Natural killer cell treated with Interleukin-12 subunit alpha and Interleukin-12 subunit beta and Interleukin-15 and Interleukin-18, amount 100 ng/mL, for 72 hours (primary cell): ENCODE measurements around the gene FRS2. TPM values are rescaled to one million over a fixed set of nuclear protein-coding genes. Genes with fewer than 3 reads are reported as not detected.

Source experiments
- ATAC-seq, 2 donors: fragments of 150-1000 bp; cut with Tn5 transposase in 1 of 2; sonication (Bioruptor Pico), chemical (Tn5 transposase) in 1 of 2; 2 replicates each; pipeline ENCODE4 v1.10.0; 2021
- DNase-seq: peaks from one replicate; pipeline ENCODE4 v3.0.0; 2022; ENCODE audit warnings: low spot score
- H3K27ac Mint-ChIP-seq, 2 donors: 1 replicate in 1 of 2; 2 replicates in 1 of 2; pipeline ENCODE4 v1.8.0; 2022; ENCODE audit warnings: mixed read lengths in 2 of 2, mild to moderate bottlenecking in 1 of 2, moderate library complexity in 1 of 2
- H3K27me3 Mint-ChIP-seq, 2 donors: 1 replicate in 1 of 2; 2 replicates in 1 of 2; pipeline ENCODE4 v1.8.0; 2022; ENCODE audit warnings: mixed read lengths in 2 of 2
- H3K36me3 Mint-ChIP-seq: one replicate; pipeline ENCODE4 v1.8.0; 2022; ENCODE audit warnings: mixed read lengths
- H3K4me1 Mint-ChIP-seq, 2 donors: 1 replicate in 1 of 2; 2 replicates in 1 of 2; pipeline ENCODE4 v1.8.0; 2022; ENCODE audit warnings: low read depth in 2 of 2, mixed read lengths in 2 of 2, mild to moderate bottlenecking in 1 of 2
- H3K4me3 Mint-ChIP-seq: one replicate; pipeline ENCODE4 v1.8.0; 2022; ENCODE audit warnings: mixed read lengths
- H3K9me3 Mint-ChIP-seq: 2 replicates; pipeline ENCODE4 v1.8.0; 2022; ENCODE audit warnings: mixed read lengths
- total RNA-seq, 2 donors: library from RNA; stranded (reverse); gene quantifications; one replicate each; pipeline ENCODE4 v1.2.3, GENCODE V29; 2022

FRS2 gene
- total RNA-seq, 2 donors from 2014 or later = 15.2 to 17.6 TPM

DNA sequence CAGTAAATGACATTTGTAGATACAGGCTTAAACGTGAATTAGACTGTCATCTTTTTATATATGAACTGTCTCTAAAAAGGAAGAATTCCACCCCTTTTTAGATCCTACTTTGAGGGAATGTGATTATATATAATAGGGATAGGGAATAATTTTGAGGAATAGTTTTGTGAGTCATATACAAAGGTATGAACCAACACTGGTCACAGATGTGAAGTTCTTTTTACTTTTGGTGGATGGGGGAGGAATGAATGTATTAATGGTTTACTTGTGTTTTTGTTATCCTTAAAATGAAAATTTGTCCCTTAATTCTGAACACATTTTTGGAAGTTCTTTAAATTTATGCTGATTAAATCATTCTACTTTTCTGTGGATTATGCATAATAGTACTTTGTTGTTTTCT is 30.4 kb downstream of the FRS2 start:
- Mint-ChIP-seq H3K9me3 (no peaks in the 10 kb centered on the region), H3K27me3 (no peaks in the 10 kb centered on the region), H3K4me1 (peaks cover 49 to 56% of the 10 kb centered on the region in 2 donors), H3K4me3 (no peak overlapping the region), H3K36me3 (no peaks in the 10 kb centered on the region), H3K27ac (no peak overlapping the region)
- ATAC-seq (no peak), DNase-seq (no peak)

DNA sequence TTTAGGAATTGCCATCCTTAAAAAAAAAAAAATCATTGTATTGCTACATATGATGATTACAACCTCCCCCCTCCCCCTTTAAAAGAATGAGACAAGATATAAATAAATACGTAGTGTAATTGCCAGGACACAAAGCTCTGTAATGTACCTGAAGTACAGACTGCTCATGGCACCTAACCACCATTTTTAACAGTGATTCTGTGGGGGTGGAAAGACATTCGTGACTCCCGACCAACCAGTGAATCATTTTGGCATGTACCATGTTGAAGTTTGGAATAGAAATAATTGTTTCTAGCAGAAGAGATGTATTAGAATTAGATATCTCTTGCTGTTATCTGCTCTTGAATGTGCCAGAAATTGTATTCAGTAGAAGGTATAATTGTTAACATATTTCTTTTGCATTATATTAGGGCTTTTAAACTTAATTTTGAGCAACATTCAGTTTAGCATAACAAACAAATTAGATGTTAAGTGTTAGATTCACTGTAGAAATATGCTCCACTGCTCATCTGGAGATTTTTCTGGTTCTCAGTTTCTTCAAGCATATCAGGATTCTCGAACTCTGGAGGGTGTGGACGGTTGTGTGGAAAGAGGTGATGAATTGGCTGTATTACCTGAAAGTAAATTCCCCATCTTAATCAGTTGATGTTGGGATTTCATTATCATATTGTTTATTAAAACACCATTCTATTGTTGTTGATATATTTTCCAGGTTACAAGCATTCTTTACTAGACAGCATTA is 31.1 kb downstream of the FRS2 start:
- ATAC-seq = no peak
- Mint-ChIP-seq H3K4me1 (peaks cover 49 to 57% of the 10 kb centered on the region in 2 donors), H3K36me3 (no peaks in the 10 kb centered on the region), H3K27ac (no peak overlapping the region), H3K4me3 (no peak overlapping the region), H3K9me3 (no peaks in the 10 kb centered on the region), H3K27me3 (no peaks in the 10 kb centered on the region)
- no peak for DNase-seq

DNA sequence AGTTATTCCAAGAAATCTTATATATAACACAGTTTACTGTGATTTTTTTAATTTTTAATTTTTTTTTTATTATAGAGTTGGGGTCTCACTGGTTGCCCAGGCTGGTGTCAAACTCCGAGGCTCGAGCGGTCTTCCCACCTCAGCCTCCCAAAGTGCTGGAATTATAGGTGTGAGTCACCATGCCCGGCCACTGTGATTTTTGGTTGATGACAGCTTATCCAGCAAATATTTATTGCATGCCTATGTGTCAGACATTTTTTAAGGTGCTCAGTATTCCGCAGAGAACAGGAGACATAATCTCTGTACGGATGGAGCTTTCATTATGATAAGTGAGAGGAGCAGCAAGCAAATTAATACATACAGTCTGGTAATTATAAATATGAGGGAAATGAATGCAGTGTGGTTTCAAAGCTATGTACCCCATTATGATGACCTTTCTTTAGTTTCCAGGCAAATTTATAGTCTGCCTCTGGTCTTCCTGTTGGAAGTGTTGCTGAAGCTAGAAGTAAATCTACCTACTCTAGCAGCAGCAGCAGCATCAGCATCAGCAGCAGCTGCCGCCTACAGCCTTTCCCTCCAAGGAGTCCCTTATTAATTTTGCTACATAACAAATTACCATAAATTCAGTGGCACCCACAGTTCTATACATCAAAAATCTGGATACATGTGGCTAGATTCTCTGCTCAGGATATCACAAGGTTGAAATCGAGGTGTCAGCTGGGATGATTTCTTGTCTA is 32.3 kb downstream of the FRS2 start:
- Mint-ChIP-seq H3K4me1 (peaks cover 44 to 52% of the 10 kb centered on the region in 2 donors), H3K27ac (no peak overlapping the region), H3K27me3 (no peaks in the 10 kb centered on the region), H3K36me3 (no peaks in the 10 kb centered on the region), H3K9me3 (no peaks in the 10 kb centered on the region), H3K4me3 (no peak overlapping the region)
- no peak for ATAC-seq
- DNase-seq = no peak

DNA sequence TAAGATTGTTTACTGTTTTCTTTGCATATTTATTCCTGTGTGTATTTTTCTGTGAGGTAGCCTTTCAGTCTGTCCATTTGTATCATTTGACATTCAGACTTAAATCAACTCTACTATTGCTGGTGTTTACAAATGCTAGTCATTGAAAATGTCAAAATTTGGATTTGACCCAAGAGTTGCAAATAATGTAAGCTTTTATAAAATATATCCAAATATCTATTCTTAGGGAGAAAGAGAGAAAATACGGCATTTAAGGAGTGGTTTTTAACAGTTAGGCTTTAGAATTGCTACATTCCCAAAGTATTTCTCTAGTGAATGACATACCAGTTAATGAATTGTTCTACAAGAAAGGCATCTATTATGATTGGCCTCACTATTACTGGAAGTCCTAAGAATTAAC is 37.9 kb downstream of the FRS2 start:
- Mint-ChIP-seq H3K27me3 (no peaks in the 10 kb centered on the region), H3K4me3 (no peak overlapping the region), H3K9me3 (no peaks in the 10 kb centered on the region), H3K4me1 (peaks cover 32 to 36% of the 10 kb centered on the region in 2 donors), H3K36me3 (no peaks in the 10 kb centered on the region), H3K27ac (no peak overlapping the region)
- ATAC-seq (no peak), DNase-seq (no peak)

DNA sequence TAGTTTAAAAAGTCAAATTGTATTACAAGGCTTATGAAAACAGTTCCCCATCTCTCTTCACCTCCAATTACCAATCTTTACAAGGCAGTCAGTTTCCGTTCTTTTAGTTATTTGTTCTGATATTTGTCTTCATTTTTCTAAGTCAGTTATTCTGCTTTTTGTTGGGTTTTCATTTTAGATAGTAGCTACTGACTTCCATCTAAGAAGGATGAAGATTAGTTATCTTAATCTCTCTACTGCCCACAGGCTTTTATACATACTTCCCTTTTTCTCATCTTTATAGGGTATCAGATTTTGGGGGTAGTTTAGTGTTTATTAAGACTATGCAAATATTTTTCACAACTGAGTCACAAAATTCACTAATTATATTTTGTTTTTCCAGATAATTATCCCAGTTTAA is 38.4 kb downstream of the FRS2 start:
- H3K4me1 Mint-ChIP-seq = peaks cover 27 to 34% of the 10 kb centered on the region in 2 donors
- ATAC-seq = no peak
- DNase-seq = no peak
- no peaks in the 10 kb centered on the region for H3K36me3 Mint-ChIP-seq
- no peaks in the 10 kb centered on the region for H3K27me3 Mint-ChIP-seq
- no peaks in the 10 kb centered on the region for H3K9me3 Mint-ChIP-seq
- H3K27ac Mint-ChIP-seq = no peak overlapping the region
- H3K4me3 Mint-ChIP-seq = no peak overlapping the region

DNA sequence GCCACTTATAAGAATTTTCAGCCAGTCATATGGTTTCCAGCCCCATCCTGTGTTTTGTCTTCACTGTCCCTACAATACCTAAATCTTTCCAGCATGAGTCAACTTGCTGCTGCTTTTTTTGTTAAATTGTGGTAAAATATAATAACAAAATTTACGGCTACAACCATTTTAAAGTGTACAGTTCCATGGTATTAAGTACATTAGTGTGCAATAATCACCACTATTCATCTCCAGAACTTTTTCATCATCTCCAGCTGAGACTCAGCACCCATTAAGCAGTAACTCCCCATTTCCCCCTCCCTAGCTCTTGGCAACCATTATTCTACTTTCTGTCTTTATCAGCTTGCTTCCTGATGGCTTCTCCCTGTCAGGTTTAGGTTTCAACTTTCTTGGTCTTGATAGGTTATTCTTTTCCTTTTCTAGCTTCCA is 39.1 kb downstream of the FRS2 start:
- Mint-ChIP-seq H3K4me3 (no peak overlapping the region), H3K9me3 (no peaks in the 10 kb centered on the region), H3K27me3 (no peaks in the 10 kb centered on the region), H3K36me3 (no peaks in the 10 kb centered on the region), H3K27ac (no peak overlapping the region), H3K4me1 (peaks cover 29 to 36% of the 10 kb centered on the region in 2 donors)
- DNase-seq = no peak
- no peak for ATAC-seq

DNA sequence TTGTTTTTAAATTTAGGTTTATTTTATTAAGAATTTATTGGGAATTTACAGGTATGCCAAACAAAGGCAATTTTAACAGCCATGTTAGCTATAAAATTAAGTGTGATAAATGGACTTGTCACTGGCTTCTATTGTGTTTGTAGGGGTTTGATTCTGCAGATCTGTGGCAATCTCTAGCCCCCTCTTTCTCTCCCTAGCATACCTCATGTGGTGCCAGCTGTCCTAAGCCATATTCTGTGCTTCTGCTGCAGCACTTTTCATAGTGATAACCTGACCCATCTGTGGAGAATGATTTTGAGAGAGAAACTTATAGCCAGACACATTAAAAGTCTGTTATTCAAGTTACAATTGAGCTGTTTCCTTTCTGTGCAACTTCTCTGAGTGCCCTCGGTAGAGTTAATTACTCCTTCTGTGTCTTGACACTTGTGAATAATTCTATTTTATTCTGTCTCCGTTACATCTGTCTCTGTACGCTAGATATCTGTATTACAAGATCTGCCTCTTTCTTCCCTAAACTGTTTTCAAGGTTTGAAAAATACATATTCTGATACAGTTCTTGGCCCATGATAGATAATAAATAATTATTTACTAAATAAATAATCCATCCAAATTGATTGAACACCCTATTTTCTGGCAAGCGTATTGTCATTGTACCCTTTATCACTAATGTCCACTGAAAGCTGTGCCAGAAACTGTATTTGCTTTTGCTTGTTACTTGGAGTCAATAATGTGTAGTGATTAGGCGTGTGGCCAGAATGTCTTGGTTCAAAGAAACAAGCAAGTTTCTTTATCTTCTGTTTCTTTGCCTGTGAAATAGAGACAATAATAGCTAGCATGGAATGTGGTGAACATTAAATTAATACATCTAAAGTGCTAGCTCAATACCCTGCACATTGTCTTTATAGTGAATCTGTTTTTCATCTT is 40.0 kb downstream of the FRS2 start:
- no peak for DNase-seq
- H3K27me3 Mint-ChIP-seq = no peaks in the 10 kb centered on the region
- no peaks in the 10 kb centered on the region for H3K9me3 Mint-ChIP-seq
- H3K4me3 Mint-ChIP-seq = no peak overlapping the region
- H3K27ac Mint-ChIP-seq = no peak overlapping the region
- no peak for ATAC-seq
- peaks cover 30 to 35% of the 10 kb centered on the region in 2 donors for H3K4me1 Mint-ChIP-seq
- no peaks in the 10 kb centered on the region for H3K36me3 Mint-ChIP-seq

DNA sequence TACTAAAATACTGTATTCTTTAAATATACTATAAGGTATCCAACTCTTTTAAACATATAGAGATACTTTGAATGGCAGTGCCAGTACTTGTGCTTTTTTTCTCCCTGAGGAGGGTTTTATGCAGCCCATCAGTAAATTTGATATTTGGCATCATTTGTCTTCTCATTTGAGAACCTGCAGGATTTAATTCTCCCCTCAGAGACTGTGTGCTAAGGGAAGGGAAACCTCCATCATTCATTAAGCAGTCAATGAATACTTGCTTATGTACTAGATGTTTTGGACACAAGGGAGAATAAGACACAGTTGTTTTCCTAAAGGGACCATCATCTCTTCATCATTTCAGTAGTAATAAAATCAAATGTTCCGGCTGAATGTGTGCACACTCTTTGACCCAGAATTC is 40.8 kb downstream of the FRS2 start:
- DNase-seq = no peak
- Mint-ChIP-seq H3K4me3 (no peak overlapping the region), H3K9me3 (no peaks in the 10 kb centered on the region), H3K27ac (no peak overlapping the region), H3K36me3 (no peaks in the 10 kb centered on the region), H3K27me3 (no peaks in the 10 kb centered on the region), H3K4me1 (peaks cover 34 to 38% of the 10 kb centered on the region in 2 donors)
- no peak for ATAC-seq

DNA sequence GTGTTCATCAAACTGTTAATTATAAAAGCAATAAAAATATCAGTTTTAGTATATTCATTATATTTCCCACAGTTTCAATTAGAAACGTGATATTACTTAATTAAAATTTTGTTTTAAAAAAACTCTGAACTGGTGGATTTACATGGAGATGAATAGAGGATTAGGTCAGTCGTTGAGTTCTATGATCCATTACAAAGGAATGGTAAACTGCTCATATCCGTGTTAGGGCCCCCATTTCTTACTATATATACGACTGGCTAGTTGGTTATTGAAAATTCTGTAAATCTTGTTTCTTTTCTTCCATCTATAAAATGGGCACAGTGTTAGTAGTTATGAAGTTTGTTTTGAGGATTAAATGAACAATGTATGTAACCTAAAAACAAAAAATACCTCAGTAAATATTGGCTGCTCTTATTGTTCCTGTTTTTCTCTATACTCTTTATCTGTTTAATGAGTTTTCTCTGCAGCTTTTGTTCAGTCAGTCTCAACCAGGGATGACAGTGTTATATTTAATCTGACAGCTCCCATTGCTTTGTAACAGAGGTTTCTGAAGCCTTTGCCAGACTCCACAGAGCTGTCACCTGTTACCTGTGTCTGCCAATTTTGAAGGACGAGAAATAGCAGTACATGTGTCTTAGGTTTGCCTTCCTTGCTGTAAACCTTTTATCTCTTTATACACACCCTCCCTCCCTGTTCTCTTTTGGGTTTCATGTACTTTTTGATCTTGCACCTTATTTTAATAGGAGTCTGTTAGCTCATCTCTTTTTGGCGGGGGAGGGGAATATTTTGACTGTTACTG is 41.5 kb downstream of the FRS2 start:
- Mint-ChIP-seq H3K9me3 (no peaks in the 10 kb centered on the region), H3K27ac (no peak overlapping the region), H3K36me3 (no peaks in the 10 kb centered on the region), H3K27me3 (no peaks in the 10 kb centered on the region), H3K4me1 (peaks cover 34% of the 10 kb centered on the region in 2 donors), H3K4me3 (no peak overlapping the region)
- no peak for DNase-seq
- ATAC-seq = no peak

DNA sequence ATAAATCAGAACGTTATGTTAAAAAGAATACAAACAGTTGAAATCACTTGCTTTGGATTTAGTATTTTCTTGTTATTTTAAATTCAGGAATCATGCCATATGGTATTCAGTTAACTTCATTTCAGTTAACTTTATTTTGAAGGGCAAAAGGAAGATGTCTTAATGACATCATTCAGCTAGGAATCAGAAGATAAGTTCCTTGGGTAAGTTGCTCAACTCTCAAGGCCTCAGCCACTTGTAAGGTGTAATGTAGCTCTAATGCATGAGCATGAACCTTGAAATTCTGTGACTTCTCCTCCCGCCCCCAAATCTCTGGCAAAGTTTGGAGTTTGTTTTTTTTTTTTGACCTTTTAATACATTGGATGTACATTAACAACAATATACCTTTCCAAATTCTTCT is 42.6 kb downstream of the FRS2 start:
- DNase-seq (no peak), ATAC-seq (no peak)
- Mint-ChIP-seq H3K27ac (no peak overlapping the region), H3K4me3 (no peak overlapping the region), H3K36me3 (no peaks in the 10 kb centered on the region), H3K9me3 (no peaks in the 10 kb centered on the region), H3K4me1 (peaks cover 32 to 33% of the 10 kb centered on the region in 2 donors), H3K27me3 (no peaks in the 10 kb centered on the region)

DNA sequence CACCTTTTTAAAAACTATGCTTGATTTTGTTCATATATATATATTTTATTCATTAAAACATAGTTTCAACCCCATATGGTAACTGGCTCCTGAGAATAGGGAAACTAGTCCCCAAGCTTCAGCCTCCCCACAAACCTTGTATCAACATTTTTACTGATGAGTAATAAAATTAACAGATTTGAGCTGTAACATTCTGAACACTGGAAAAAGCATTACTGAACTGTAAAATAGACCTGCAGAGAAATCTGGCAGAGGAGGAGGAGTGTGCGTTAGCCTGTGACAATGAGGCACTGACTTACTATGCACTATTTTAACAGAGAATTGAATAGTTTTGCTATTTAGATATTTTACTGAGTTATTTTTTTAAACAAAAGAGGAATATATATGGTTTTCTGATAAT is 43.1 kb downstream of the FRS2 start:
- Mint-ChIP-seq H3K4me1 (peaks cover 32 to 33% of the 10 kb centered on the region in 2 donors), H3K9me3 (no peaks in the 10 kb centered on the region), H3K4me3 (no peak overlapping the region), H3K36me3 (no peaks in the 10 kb centered on the region), H3K27me3 (no peaks in the 10 kb centered on the region), H3K27ac (no peak overlapping the region)
- ATAC-seq (no peak), DNase-seq (no peak)

DNA sequence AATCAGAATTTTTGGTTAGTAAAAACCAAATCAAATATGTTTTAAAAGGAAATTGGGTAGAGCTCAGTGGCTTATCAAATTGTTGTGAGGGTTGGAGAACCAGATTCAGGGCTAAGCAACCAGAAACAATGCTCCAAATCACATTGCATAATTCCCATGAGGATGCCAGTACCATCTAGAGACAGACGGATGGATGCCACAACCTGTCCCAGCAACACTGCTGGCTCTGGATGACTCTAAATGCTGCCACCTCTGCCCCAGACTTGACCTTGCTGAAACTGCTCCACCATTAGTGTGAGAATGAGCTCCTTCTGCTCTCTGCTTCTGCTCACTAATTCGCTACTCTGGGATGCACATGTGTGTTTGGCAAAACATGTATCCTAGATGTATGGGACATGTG is 43.9 kb downstream of the FRS2 start:
- no peaks in the 10 kb centered on the region for H3K36me3 Mint-ChIP-seq

DNA sequence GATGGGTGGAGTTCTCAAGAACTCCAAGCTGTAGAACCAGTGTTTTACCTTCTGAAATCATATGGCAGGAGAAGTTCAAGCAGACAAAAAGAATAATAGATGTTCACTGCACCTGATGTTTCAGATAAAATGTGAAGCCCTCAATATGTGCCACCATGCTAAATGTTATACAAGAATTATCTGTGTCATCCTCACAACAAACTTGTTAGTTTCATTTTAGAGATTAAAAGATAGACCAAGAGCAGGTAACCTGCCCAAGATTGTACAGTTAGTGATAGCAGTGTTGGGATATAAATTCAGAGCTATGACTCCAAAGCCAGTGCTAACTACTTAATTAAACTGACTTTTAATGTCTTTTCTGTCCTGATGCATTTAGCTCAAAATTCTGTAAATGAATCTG is 44.7 kb downstream of the FRS2 start:
- no peaks in the 10 kb centered on the region for H3K36me3 Mint-ChIP-seq
- H3K9me3 Mint-ChIP-seq = no peaks in the 10 kb centered on the region
- H3K4me3 Mint-ChIP-seq = no peak overlapping the region
- DNase-seq = no peak
- H3K4me1 Mint-ChIP-seq = peaks cover 27 to 30% of the 10 kb centered on the region in 2 donors
- H3K27me3 Mint-ChIP-seq = no peaks in the 10 kb centered on the region
- no peak for ATAC-seq
- no peak overlapping the region for H3K27ac Mint-ChIP-seq

More for the DNA sequence above, 43.9 kb downstream of the FRS2 start:
- Mint-ChIP-seq H3K27me3 (no peaks in the 10 kb centered on the region), H3K4me1 (peaks cover 28 to 31% of the 10 kb centered on the region in 2 donors), H3K4me3 (no peak overlapping the region), H3K9me3 (no peaks in the 10 kb centered on the region), H3K27ac (no peak overlapping the region)
- no peak for ATAC-seq
- no peak for DNase-seq
